ENCODE results near the gene KCNK3.
"Not testable (repeated sequence)": the region's sequence is repeated elsewhere in the genome, so short reads cannot be mapped to it uniquely, and the experiment has no call there.

Gene KCNK3

GRCh38 chr2:26733413-26733812, 40.9 kb downstream of the KCNK3 start:
- FAIRE-seq = no peak

- no peak for FAIRE-seq
These were observed 42.6 kb downstream of the KCNK3 start for GRCh38 chr2:26735097-26735496.

- FAIRE-seq = no peak
These were observed 43.5 kb downstream of the KCNK3 start for GRCh38 chr2:26735883-26736588.

GRCh38 chr2:26737221-26737620, 44.7 kb downstream of the KCNK3 start:
- no peak for FAIRE-seq

- no peak for FAIRE-seq
These were observed 46.0 kb downstream of the KCNK3 start for GRCh38 chr2:26738481-26738880.

- no peak for FAIRE-seq
These were observed 47.0 kb downstream of the KCNK3 start for GRCh38 chr2:26739514-26739913.

- no peak for FAIRE-seq
These were observed 47.8 kb downstream of the KCNK3 start for GRCh38 chr2:26740346-26740745.

- no peak for FAIRE-seq
These were observed 48.4 kb downstream of the KCNK3 start for GRCh38 chr2:26740890-26741302.

GRCh38 chr2:26742048-26742770, 49.7 kb downstream of the KCNK3 start:
- no peak for FAIRE-seq

- FAIRE-seq = no peak
These were observed 51.3 kb downstream of the KCNK3 start for GRCh38 chr2:26743852-26744251.

GRCh38 chr2:26744953-26745352, 52.4 kb downstream of the KCNK3 start:
- no peak for FAIRE-seq

GRCh38 chr2:26745609-26746327, 53.2 kb downstream of the KCNK3 start:
- FAIRE-seq = no peak

- no peak for FAIRE-seq
These were observed 54.4 kb downstream of the KCNK3 start for GRCh38 chr2:26746934-26747333.

GRCh38 chr2:26749787-26750420, 57.4 kb downstream of the KCNK3 start:
- FAIRE-seq = not testable (repeated sequence)

- FAIRE-seq = not testable (repeated sequence)
These were observed 57.9 kb downstream of the KCNK3 start for GRCh38 chr2:26750467-26750866.

- no peak for FAIRE-seq
These were observed 60.1 kb downstream of the KCNK3 start for GRCh38 chr2:26752656-26753055.

- no peak for FAIRE-seq
These were observed 62.0 kb downstream of the KCNK3 start for GRCh38 chr2:26754539-26754938.

- no peak for FAIRE-seq
These were observed 62.6 kb downstream of the KCNK3 start for GRCh38 chr2:26754972-26755670.

- FAIRE-seq = no peak
These were observed 63.8 kb downstream of the KCNK3 start for GRCh38 chr2:26756337-26756736.

GRCh38 chr2:26757873-26758789, 65.6 kb downstream of the KCNK3 start:
- no peak for FAIRE-seq

GRCh38 chr2:26758790-26759321, 66.3 kb downstream of the KCNK3 start:
- no peak for FAIRE-seq
